ENCODE data around the gene ADAMTSL3.

DNA sequence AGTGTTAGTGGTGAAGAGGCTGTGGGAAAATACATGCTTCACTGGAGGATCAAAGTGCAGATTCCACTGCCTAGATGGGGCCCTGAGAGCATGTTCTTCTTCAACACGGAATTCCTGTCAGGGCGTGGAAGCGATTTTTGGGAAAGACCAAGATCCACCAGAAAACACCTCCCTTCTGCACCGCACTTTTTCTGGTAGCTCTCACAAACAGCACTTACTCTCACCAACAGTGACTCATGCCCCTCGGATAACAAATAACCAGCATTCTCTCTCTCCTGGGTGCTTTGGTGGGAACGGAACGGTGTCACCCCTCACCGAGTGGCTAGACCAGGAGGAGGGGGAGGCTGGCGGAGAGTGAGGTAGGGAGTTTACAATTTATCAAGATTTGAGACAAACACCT lies 40.1 kb downstream of the ADAMTSL3 start:
- TF ChIP-seq, protein P1, sequence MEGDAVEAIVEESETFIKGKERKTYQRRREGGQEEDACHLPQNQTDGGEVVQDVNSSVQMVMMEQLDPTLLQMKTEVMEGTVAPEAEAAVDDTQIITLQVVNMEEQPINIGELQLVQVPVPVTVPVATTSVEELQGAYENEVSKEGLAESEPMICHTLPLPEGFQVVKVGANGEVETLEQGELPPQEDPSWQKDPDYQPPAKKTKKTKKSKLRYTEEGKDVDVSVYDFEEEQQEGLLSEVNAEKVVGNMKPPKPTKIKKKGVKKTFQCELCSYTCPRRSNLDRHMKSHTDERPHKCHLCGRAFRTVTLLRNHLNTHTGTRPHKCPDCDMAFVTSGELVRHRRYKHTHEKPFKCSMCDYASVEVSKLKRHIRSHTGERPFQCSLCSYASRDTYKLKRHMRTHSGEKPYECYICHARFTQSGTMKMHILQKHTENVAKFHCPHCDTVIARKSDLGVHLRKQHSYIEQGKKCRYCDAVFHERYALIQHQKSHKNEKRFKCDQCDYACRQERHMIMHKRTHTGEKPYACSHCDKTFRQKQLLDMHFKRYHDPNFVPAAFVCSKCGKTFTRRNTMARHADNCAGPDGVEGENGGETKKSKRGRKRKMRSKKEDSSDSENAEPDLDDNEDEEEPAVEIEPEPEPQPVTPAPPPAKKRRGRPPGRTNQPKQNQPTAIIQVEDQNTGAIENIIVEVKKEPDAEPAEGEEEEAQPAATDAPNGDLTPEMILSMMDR (conservative IDR thresholded peaks at IDR 0.05 in 1 of 2, IDR thresholded peaks at IDR 0.05 in 1 of 2; ENCODE audit: low read depth in 1 of 2, low read length in 2 of 2), result no peak
- TF ChIP-seq EZH2 (IDR thresholded peaks at IDR 0.05; ENCODE audit: low read length, missing control alignments), result no peak
